Mucosa of rectum (tissue), 2 donors: Measurements from ENCODE around the gene KCNJ12.
"Not testable (repeated sequence)": the region's sequence is repeated elsewhere in the genome, so short reads cannot be mapped to it uniquely, and the experiment has no call there.

Experiments
- H3K27ac ChIP-seq, 2 donors: one replicate each; pipeline ENCODE4 v1.7.0; 2013; ENCODE audit warnings: inconsistent platforms in 2 of 2, low read depth in 2 of 2, low read length in 2 of 2
- H3K27me3 ChIP-seq, 2 donors: one replicate each; pipeline ENCODE4 v1.7.0; 2013; ENCODE audit warnings: low read length in 2 of 2; ENCODE audit not compliant: control insufficient read depth in 2 of 2, insufficient read depth in 2 of 2
- H3K36me3 ChIP-seq, 2 donors: one replicate each; pipeline ENCODE4 v1.7.0; 2013; ENCODE audit warnings: low read length in 2 of 2; ENCODE audit not compliant: control insufficient read depth in 2 of 2, insufficient read depth in 2 of 2
- H3K4me1 ChIP-seq, 2 donors: one replicate each; pipeline ENCODE4 v1.7.0; 2013; ENCODE audit warnings: low read length in 2 of 2, mild to moderate bottlenecking in 1 of 2; ENCODE audit not compliant: control insufficient read depth in 2 of 2, insufficient read depth in 2 of 2
- H3K4me3 ChIP-seq, 2 donors: one replicate each; pipeline ENCODE4 v1.7.0; 2013; ENCODE audit warnings: low read length in 2 of 2
- H3K9ac ChIP-seq, 2 donors: one replicate each; pipeline ENCODE4 v1.7.0; 2013; ENCODE audit warnings: low read length in 2 of 2, low read depth in 1 of 2, mild to moderate bottlenecking in 1 of 2
- H3K9me3 ChIP-seq, 2 donors: one replicate each; pipeline ENCODE4 v1.7.0; 2013; ENCODE audit warnings: low read length in 2 of 2; ENCODE audit not compliant: control insufficient read depth in 2 of 2
- donor health status: healthy.
- donor health status: Normal muscosa, but diverticular disease.

Gene KCNJ12

DNA sequence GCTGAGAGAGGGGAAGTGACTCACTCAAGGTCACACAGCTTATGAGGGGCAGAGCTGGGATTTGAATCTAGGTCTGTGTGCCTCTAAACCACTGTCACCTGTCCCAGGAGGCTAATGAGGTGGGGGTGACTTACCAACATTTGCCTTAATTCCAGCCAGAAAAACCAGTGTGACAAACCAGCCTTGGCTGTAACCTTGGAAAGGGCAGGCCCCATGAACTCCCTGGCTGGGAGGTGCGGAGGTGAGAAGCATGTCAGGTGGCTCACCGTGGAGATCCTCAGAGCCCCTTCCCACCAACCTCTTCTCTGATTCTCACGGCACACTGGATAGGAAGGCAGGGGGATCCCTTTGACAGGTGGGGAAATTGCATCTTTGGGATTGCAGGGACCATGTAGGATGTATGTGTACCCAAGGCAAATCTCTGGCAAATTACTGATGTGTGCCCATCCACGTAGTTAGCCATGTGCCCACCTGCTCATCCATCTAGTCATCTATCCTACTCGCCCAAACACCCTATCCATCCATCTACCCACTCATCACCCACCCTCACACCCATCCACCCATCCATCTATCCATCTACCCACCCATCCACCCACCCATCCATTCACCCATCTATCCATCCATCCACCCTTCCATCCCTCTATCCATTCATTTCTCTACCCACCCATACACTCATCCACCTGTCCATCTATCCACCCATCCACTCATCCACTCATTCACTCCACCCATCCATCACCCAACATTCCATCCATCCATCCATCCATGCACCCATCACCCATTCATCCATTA is 30.7 kb downstream of the KCNJ12 start:
- not testable (repeated sequence) for H3K9ac ChIP-seq, H3K36me3 ChIP-seq, H3K27ac ChIP-seq, H3K9me3 ChIP-seq, H3K4me1 ChIP-seq, H3K4me3 ChIP-seq, H3K27me3 ChIP-seq

DNA sequence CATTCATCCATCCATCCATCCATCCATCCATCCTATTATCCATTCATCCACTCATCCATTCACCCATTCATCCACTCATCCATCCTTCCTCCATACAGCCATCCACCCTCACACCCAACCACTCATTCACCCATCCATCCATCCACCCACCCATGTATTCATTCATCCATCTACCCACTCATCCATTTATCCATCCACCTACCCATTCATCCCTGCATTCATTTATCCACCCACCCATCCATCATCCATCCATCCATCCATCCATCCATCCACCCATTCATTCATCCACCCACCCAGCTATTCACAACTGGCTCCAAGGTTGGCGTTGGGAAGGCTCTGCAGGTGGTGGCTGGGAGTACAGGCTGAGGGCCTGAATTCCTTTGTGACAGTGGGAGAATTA is 31.6 kb downstream of the KCNJ12 start:
- not testable (repeated sequence) for H3K27me3 ChIP-seq, H3K27ac ChIP-seq

GRCh38 chr17:21408224-21408623 is 32.1 kb downstream of the KCNJ12 start:
- not testable (repeated sequence) for H3K27ac ChIP-seq, H3K36me3 ChIP-seq, H3K27me3 ChIP-seq, H3K9ac ChIP-seq, H3K4me3 ChIP-seq, H3K9me3 ChIP-seq, H3K4me1 ChIP-seq

More for the DNA sequence above, 31.6 kb downstream of the KCNJ12 start:
- not testable (repeated sequence) for H3K4me1 ChIP-seq, H3K4me3 ChIP-seq, H3K36me3 ChIP-seq, H3K9ac ChIP-seq, H3K9me3 ChIP-seq

GRCh38 chr17:21408766-21409300 is 32.7 kb downstream of the KCNJ12 start:
- H3K4me3 ChIP-seq, H3K27me3 ChIP-seq, H3K4me1 ChIP-seq, H3K36me3 ChIP-seq, H3K9ac ChIP-seq, H3K27ac ChIP-seq, H3K9me3 ChIP-seq: not testable (repeated sequence)

DNA sequence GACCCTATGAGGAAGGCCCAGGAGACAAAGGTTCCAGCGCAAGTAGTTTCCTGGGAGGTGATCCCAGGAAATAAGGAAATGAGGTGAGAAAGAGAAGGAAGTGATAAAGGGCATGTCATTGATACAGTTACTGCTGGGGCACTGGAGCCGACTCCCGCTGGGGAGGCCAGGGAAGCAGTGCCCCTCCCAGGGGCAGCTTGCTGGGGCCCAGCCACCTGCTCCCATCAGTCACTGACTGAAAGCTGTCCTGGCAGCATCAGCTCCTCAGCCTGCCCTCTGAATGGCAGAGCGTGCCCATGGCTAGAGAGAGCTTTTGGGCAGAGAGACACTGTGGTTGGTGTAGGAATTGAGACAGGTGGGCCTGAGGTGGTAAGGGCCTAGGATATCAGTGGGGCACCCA is 33.2 kb downstream of the KCNJ12 start:
- not testable (repeated sequence) for H3K27ac ChIP-seq, H3K9me3 ChIP-seq, H3K9ac ChIP-seq, H3K36me3 ChIP-seq, H3K27me3 ChIP-seq, H3K4me1 ChIP-seq, H3K4me3 ChIP-seq

- H3K36me3 ChIP-seq, H3K9ac ChIP-seq, H3K4me3 ChIP-seq, H3K9me3 ChIP-seq, H3K27me3 ChIP-seq, H3K4me1 ChIP-seq, H3K27ac ChIP-seq: not testable (repeated sequence)
Measured at GRCh38 chr17:21409971-21410370, 33.8 kb downstream of the KCNJ12 start.

DNA sequence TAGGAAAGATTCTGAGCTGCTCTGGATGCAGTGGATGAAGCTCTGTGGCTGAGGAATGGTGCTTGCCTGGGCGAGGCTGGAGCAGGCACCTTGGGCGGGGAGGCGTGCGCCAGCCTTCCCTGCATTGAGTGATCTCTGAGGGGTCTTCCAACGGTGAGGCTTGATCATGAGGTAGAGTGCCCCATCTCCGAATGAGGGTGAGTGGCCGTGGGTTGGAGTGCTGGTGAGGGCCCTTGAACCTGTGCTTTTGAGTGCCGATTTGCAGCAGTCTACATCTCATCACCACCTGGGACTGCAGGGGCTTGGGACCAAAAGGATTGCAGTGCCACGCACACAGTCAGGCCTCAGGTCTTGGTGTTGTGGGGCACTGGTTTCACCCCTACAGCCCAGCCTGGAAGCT is 34.2 kb downstream of the KCNJ12 start:
- not testable (repeated sequence) for H3K27ac ChIP-seq, H3K27me3 ChIP-seq, H3K36me3 ChIP-seq

GRCh38 chr17:21410906-21411678 is 34.9 kb downstream of the KCNJ12 start:
- H3K4me1 ChIP-seq, H3K36me3 ChIP-seq, H3K27ac ChIP-seq, H3K9ac ChIP-seq, H3K9me3 ChIP-seq, H3K4me3 ChIP-seq, H3K27me3 ChIP-seq: not testable (repeated sequence)

More for the DNA sequence above, 34.2 kb downstream of the KCNJ12 start:
- H3K4me3 ChIP-seq, H3K9ac ChIP-seq, H3K4me1 ChIP-seq, H3K9me3 ChIP-seq: not testable (repeated sequence)

GRCh38 chr17:21411679-21412205 is 35.6 kb downstream of the KCNJ12 start:
- not testable (repeated sequence) for H3K9ac ChIP-seq, H3K4me3 ChIP-seq, H3K27ac ChIP-seq, H3K27me3 ChIP-seq, H3K9me3 ChIP-seq, H3K4me1 ChIP-seq, H3K36me3 ChIP-seq

GRCh38 chr17:21412207-21412681 is 36.1 kb downstream of the KCNJ12 start:
- H3K4me1 ChIP-seq, H3K9ac ChIP-seq, H3K9me3 ChIP-seq, H3K27ac ChIP-seq, H3K36me3 ChIP-seq, H3K27me3 ChIP-seq, H3K4me3 ChIP-seq: not testable (repeated sequence)
